K562 (cell line): ENCODE measurements around the gene GAL3ST1. TPM values are rescaled to one million over a fixed set of nuclear protein-coding genes. Genes with fewer than 3 reads are reported as not detected.

Experiments
- ATAC-seq: fragments of 200-7000 bp; cut with Tn5 transposase; 3 replicates; pipeline ENCODE4 v1.9.1; 2020; ENCODE audit warnings: moderate library complexity
- BruUV-seq: library from RNA; stranded (reverse); fragments of 400-500 nt; replicated peaks from 2 replicates; lab custom pipeline; 2021; lab: Mats Ljungman, UMichigan
- CTCF ChIA-PET: fragments of 300-600 bp; formaldehyde crosslinking; extraction: SDS; loops from one replicate; lab custom pipeline; 2021; ENCODE audit warnings: low intra/inter-chr PET ratio; lab: Yijun Ruan, JAX
- POLR2A ChIA-PET: fragments of 300-600, 350-650 bp; sonication (Branson Sonifier 250); formaldehyde crosslinking; extraction: SDS; loops from one replicate; lab custom pipeline; 2021; ENCODE audit warnings: antibody characterized with exemption, inconsistent platforms; lab: Yijun Ruan, JAX
- DNase-seq, 4 experiments: peaks; one replicate each; pipeline versions ENCODE4 v3.0.0 to v3.0.0-alpha.2; 2011 to 2018; ENCODE audit warnings: low spot score in 3 of 4, mixed read lengths in 3 of 4; ENCODE audit errors: extremely low read depth in 1 of 4
- FAIRE-seq: peaks from 2 replicates; lab custom pipeline; 2011; peaks lifted over from hg19 to GRCh38; lab: Jason Lieb, UNC
- H2AFZ ChIP-seq: 2 replicates; pipeline ENCODE4 v1.6.0; 2011; ENCODE audit warnings: low read depth, low read length, control low read depth, inconsistent platforms
- H3K27ac ChIP-seq: fragments of 200-600 bp; 3 replicates; pipeline ENCODE4 v1.8.0; 2011; ENCODE audit warnings: low read depth, mild to moderate bottlenecking, control low read depth, inconsistent platforms, low read length, moderate library complexity, mixed read lengths; ENCODE audit errors: extremely low read depth
- H3K27me3 ChIP-seq, 2 experiments: fragments of 300-600 bp in 1 of 2; 2 replicates in 1 of 2; 3 replicates in 1 of 2; pipeline versions ENCODE4 v1.6.0 to v1.8.0; 2011; ENCODE audit warnings: inconsistent platforms in 2 of 2, low read length in 2 of 2, mild to moderate bottlenecking in 1 of 2, mixed read lengths in 1 of 2, moderate library complexity in 1 of 2; ENCODE audit not compliant: control insufficient read depth in 2 of 2, insufficient read depth in 2 of 2
- H3K36me3 ChIP-seq: fragments of 300-600 bp; 3 replicates; pipeline ENCODE4 v1.8.0; 2011; ENCODE audit warnings: mild to moderate bottlenecking, low read length, inconsistent platforms; ENCODE audit not compliant: control insufficient read depth, insufficient read depth
- H3K4me1 ChIP-seq, 2 experiments: fragments of 200-600 bp in 1 of 2; replicated peaks in 1 of 2; 2 replicates in 1 of 2; 3 replicates in 1 of 2; pipeline versions ENCODE4 v1.5.1 to v1.8.0; 2011; ENCODE audit warnings: inconsistent platforms in 2 of 2, low read length in 2 of 2, mild to moderate bottlenecking in 1 of 2, mixed read lengths in 1 of 2, moderate library complexity in 1 of 2; ENCODE audit not compliant: control insufficient read depth in 2 of 2, insufficient read depth in 2 of 2
- H3K4me2 ChIP-seq: 2 replicates; pipeline ENCODE4 v1.6.1; 2011; ENCODE audit warnings: low read length, control low read depth, inconsistent platforms, mixed read lengths; ENCODE audit not compliant: insufficient read depth
- H3K4me3 ChIP-seq: fragments of 200-600 bp; sonication (generic), shearing (Covaris generic); 2 replicates; pipeline ENCODE4 v1.5.1; 2016; ENCODE audit warnings: control low read depth, inconsistent platforms
- H3K79me2 ChIP-seq: fragments of 200-600 bp; 3 replicates; pipeline ENCODE4 v1.8.0; 2011; ENCODE audit warnings: low read length, inconsistent platforms; ENCODE audit not compliant: control insufficient read depth, insufficient read depth
- H3K9ac ChIP-seq, 2 experiments: 2 replicates each; pipeline versions ENCODE4 v1.6.0 to v1.6.1; 2011; ENCODE audit warnings: low read depth in 2 of 2, low read length in 2 of 2, control low read depth in 1 of 2, inconsistent platforms in 1 of 2, mild to moderate bottlenecking in 1 of 2, mixed read lengths in 1 of 2; ENCODE audit not compliant: insufficient read depth in 1 of 2
- H3K9me1 ChIP-seq: one replicate; pipeline ENCODE4 v1.6.0; 2011; ENCODE audit warnings: inconsistent platforms, mild to moderate bottlenecking, low read length, moderate library complexity; ENCODE audit not compliant: control insufficient read depth, insufficient read depth
- H3K9me3 ChIP-seq: replicated peaks from 2 replicates; pipeline ENCODE4 v1.5.1; 2011; ENCODE audit warnings: low read depth, low read length, inconsistent platforms; ENCODE audit not compliant: control insufficient read depth, insufficient read depth
- H4K20me1 ChIP-seq: replicated peaks from 2 replicates; pipeline ENCODE4 v1.6.1; 2011; ENCODE audit warnings: low read length, inconsistent platforms, mixed read lengths; ENCODE audit not compliant: control insufficient read depth, insufficient read depth
- ATF1 ChIP-seq, 2 experiments: fragments of 450-650 bp in 1 of 2; IDR thresholded peaks; 2 replicates each; pipeline ENCODE4 v1.6.1; 2016; ENCODE audit warnings: missing compliant biosample characterization in 1 of 2, missing genetic modification characterization in 1 of 2
- CREB3L1 ChIP-seq: fragments of 450-650 bp; IDR thresholded peaks from 2 replicates; pipeline ENCODE4 v1.6.1; 2014; ENCODE audit warnings: low read depth, mild to moderate bottlenecking, moderate library complexity, borderline replicate concordance
- KAT8 ChIP-seq: fragments of 450-650 bp; IDR thresholded peaks from 2 replicates; pipeline ENCODE4 v1.6.1; 2016; ENCODE audit warnings: low read depth, mild to moderate bottlenecking
- POLR2A ChIP-seq: fragments of 450-650 bp; conservative IDR thresholded peaks from 2 replicates; pipeline ENCODE4 v1.6.1; 2016
- RBFOX2 ChIP-seq: fragments of 200-400 bp; formaldehyde crosslinking; IDR thresholded peaks from 2 replicates; pipeline ENCODE4 v1.6.1; 2017; ENCODE audit warnings: low read depth, mild to moderate bottlenecking, low read length, moderate library complexity
- SAP30 ChIP-seq: fragments of 200-600 bp; sonication (generic); IDR thresholded peaks from 2 replicates; pipeline ENCODE4 v1.6.1; 2012; ENCODE audit warnings: borderline replicate concordance, low read depth, mild to moderate bottlenecking, moderate library complexity, low read length, control low read depth, inconsistent platforms; ENCODE audit not compliant: insufficient read depth, poor library complexity, severe bottlenecking
- SUPT5H ChIP-seq: fragments of 450-650 bp; IDR thresholded peaks from 2 replicates; pipeline ENCODE4 v1.6.1; 2016
- WHSC1 ChIP-seq: IDR thresholded peaks from one replicate; pipeline ENCODE4 v1.6.1; 2012; ENCODE audit warnings: low read length, control low read depth, inconsistent platforms
- WGBS: fragments of 100-300 bp; shearing (Covaris generic); methylation state at CpG from one replicate; pipeline ENCODE4 v1.1.6; 2016; ENCODE audit warnings: low coverage, mixed read lengths; ENCODE audit not compliant: insufficient coverage; ENCODE audit errors: missing lambda C conversion rate; 5-methylcytosine and 5-hydroxymethylcytosine counted together
- in situ Hi-C: fragments of 300-500 bp; cut with MboI; formaldehyde crosslinking; loops from 4 replicates; pipeline ENCODE4 v1.15.0; 2018; ENCODE audit warnings: inconsistent platforms, mixed read lengths
- intact Hi-C: fragments of 100-400 bp; cut with micrococcal nuclease; formaldehyde crosslinking; loops from 2 replicates; pipeline ENCODE4 v1.14.2; 2022
- polyA plus RNA-seq, 8 experiments: library from polyadenylated mRNA; depleted of rRNA in 4 of 8; stranded (reverse) in 5 of 8; unstranded in 3 of 8; fragments of >200 nt; fragmentation: Nextera tagmentation in 2 of 8; fragmentation: Illumina TruSeq in 1 of 8; extraction: Ambion mirVana in 2 of 8; extraction: Trizol in 1 of 8; gene quantifications; 2 replicates each; pipeline versions ENCODE4 v1.2.1 to v1.2.3, GENCODE V29; 2011 to 2014; ENCODE audit warnings: inconsistent platforms in 1 of 8, missing spikeins in 1 of 8
- total RNA-seq, 7 experiments: library from RNA; depleted of rRNA in 6 of 7; stranded (reverse); fragments of >200 nt in 6 of 7; fragmentation: Illumina TruSeq in 2 of 7; extraction: Trizol in 2 of 7; gene quantifications; 2 replicates each; pipeline versions ENCODE4 v1.2.1 to v1.2.3, GENCODE V29; 2011 to 2021; ENCODE audit warnings: low replicate concordance in 1 of 7
- TF ChIP-seq, protein P1 (sequence below): sonication (generic); formaldehyde crosslinking; IDR thresholded peaks from 2 replicates; pipeline ENCODE4 v1.8.0; 2023; ENCODE audit warnings: mild to moderate bottlenecking, missing genetic modification reagents

Gene GAL3ST1
- total and polyA plus RNA-seq, 9 of the 15 experiments (the other 6 are each of a cell fraction or from before 2014, with no cell fraction given) = 0.03 to 1.9 (median 0.33) TPM; not detected in 1

- TF ChIP-seq SAP30 (no peak), KAT8 (no peak), SUPT5H (0 out of 2 replicates have a peak, but pooled peaks have one; percentile 22), ATF1 (CRISPR knock-in tag; IDR thresholded peaks at IDR 0.05) (no peak), ATF1 (tag; IDR thresholded peaks at IDR 0.05) (no peak), RBFOX2 (peak; percentile 53), POLR2A (0 out of 2 replicates have a peak, but pooled peaks have one; percentile 15), WHSC1 (no peak), CREB3L1 (no peak)
- TF ChIP-seq, protein P1, sequence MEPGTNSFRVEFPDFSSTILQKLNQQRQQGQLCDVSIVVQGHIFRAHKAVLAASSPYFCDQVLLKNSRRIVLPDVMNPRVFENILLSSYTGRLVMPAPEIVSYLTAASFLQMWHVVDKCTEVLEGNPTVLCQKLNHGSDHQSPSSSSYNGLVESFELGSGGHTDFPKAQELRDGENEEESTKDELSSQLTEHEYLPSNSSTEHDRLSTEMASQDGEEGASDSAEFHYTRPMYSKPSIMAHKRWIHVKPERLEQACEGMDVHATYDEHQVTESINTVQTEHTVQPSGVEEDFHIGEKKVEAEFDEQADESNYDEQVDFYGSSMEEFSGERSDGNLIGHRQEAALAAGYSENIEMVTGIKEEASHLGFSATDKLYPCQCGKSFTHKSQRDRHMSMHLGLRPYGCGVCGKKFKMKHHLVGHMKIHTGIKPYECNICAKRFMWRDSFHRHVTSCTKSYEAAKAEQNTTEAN (CRISPR knock-in tag) = no peak
- H3K4me2 ChIP-seq = no peak overlapping the region
- intact Hi-C loops (no loop called here), in situ Hi-C loops (no loop called here)
- WGBS = 96% methylated on average over 13 of the region's 15 CpGs
- H3K27me3 ChIP-seq = no peaks in the 10 kb centered on the region
- H2AFZ ChIP-seq = no peak overlapping the region
- peaks cover 98% of the 10 kb centered on the region; the same call in 2 of the 3 replicates for H3K36me3 ChIP-seq
- no peaks in the 10 kb centered on the region for H3K4me1 ChIP-seq
- BruUV-seq = no TSS peak
- CTCF ChIA-PET = interaction anchor here (0.6 kb wide), 1 partner anchor 798 kb away, joined by 3 read pairs; no protein-coding TSS in a partner anchor
- no peaks in the 10 kb centered on the region for H4K20me1 ChIP-seq
- POLR2A ChIA-PET = interaction anchor here (0.6 kb wide), 1 partner anchor 7 kb away, joined by 4 read pairs; no protein-coding TSS in a partner anchor
- no peak for ATAC-seq
- H3K27ac ChIP-seq = no peak overlapping the region
- no peak overlapping the region for H3K4me3 ChIP-seq
- peaks cover 7% of the 10 kb centered on the region for H3K79me2 ChIP-seq
- no peaks in the 10 kb centered on the region for H3K9me3 ChIP-seq
- no peaks in the 10 kb centered on the region for H3K9me1 ChIP-seq
- no peak for FAIRE-seq
- no peak for DNase-seq
- peak overlapping the region in 1 of 2 experiments; percentile 28; a peak in 1 of 4 replicates for H3K9ac ChIP-seq
Measured at GRCh38 chr22:30584441-30584840, 10.0 kb upstream of the GAL3ST1 start.
